IMR-90 (cell line): Measurements from ENCODE around the gene DEFB121. TPM values are rescaled to one million over a fixed set of nuclear protein-coding genes. Genes with fewer than 3 reads are reported as not detected.

Experiments
- ATAC-seq: fragments of 200-7000 bp; cut with Tn5 transposase; 2 replicates; pipeline ENCODE4 v1.9.1; 2020; ENCODE audit warnings: low read depth, mild to moderate bottlenecking, moderate library complexity
- Bru-seq: library from RNA; stranded (reverse); fragments of 400-500 nt; gene quantifications from one replicate; lab custom pipeline; 2021; lab: Mats Ljungman, UMichigan
- BruChase-seq, 2 experiments: library from RNA; stranded (reverse); fragments of 400-500 nt; gene quantifications; one replicate each; lab custom pipeline; 2021; lab: Mats Ljungman, UMichigan
- BruUV-seq: library from RNA; stranded (reverse); fragments of 400-500 nt; replicated peaks from 2 replicates; lab custom pipeline; 2021; lab: Mats Ljungman, UMichigan
- CTCF ChIA-PET: fragments of 300-600 bp; formaldehyde crosslinking; extraction: SDS; loops from one replicate; lab custom pipeline; 2021; ENCODE audit warnings: antibody characterized with exemption; lab: Yijun Ruan, JAX
- POLR2A ChIA-PET: fragments of 300-600 bp; sonication (Branson Sonifier 250); formaldehyde crosslinking; loops from one replicate; lab custom pipeline; 2022; ENCODE audit warnings: antibody characterized with exemption; ENCODE audit not compliant: unreplicated experiment; lab: Charles Lee
- DNase-seq: peaks from one replicate; pipeline ENCODE4 v3.0.0; 2013
- H2AFZ ChIP-seq: replicated peaks from 2 replicates; pipeline ENCODE3; 2013; ENCODE audit warnings: low read length, mild to moderate bottlenecking; ENCODE audit not compliant: poor library complexity
- H2AK5ac ChIP-seq: 2 replicates; pipeline ENCODE4 v1.6.1; 2013; ENCODE audit warnings: low read depth, low read length, inconsistent platforms
- H2AK9ac ChIP-seq: replicated peaks from 2 replicates; pipeline ENCODE3; 2013; ENCODE audit warnings: mild to moderate bottlenecking, low read depth, low read length, moderate library complexity; ENCODE audit not compliant: poor library complexity
- H2BK120ac ChIP-seq: 2 replicates; pipeline ENCODE4 v1.6.1; 2013; ENCODE audit warnings: low read depth, low read length, inconsistent platforms
- H2BK15ac ChIP-seq: 3 replicates; pipeline ENCODE4 v1.6.1; 2013; ENCODE audit warnings: low read depth, low read length, inconsistent platforms
- H2BK20ac ChIP-seq: 2 replicates; pipeline ENCODE4 v1.6.1; 2013; ENCODE audit warnings: low read depth, mild to moderate bottlenecking, inconsistent platforms, low read length, moderate library complexity
- H2BK5ac ChIP-seq: 2 replicates; pipeline ENCODE4 v1.6.1; 2013; ENCODE audit warnings: mild to moderate bottlenecking, low read depth, low read length, inconsistent platforms; ENCODE audit not compliant: poor library complexity, severe bottlenecking
- H3K14ac ChIP-seq: replicated peaks from 2 replicates; pipeline ENCODE4 v1.6.1; 2013; ENCODE audit warnings: low read depth, low read length, inconsistent platforms
- H3K18ac ChIP-seq: 2 replicates; pipeline ENCODE4 v1.6.1; 2013; ENCODE audit warnings: low read depth, low read length, control low read depth
- H3K23ac ChIP-seq: 2 replicates; pipeline ENCODE4 v1.6.1; 2013; ENCODE audit warnings: low read depth, low read length, inconsistent platforms
- H3K27ac ChIP-seq: 2 replicates; pipeline ENCODE4 v1.5.1; 2013; ENCODE audit warnings: mild to moderate bottlenecking, control low read depth, low read length; ENCODE audit not compliant: insufficient read depth
- H3K27me3 ChIP-seq: 2 replicates; pipeline ENCODE4 v1.6.1; 2013; ENCODE audit warnings: low read length; ENCODE audit not compliant: control insufficient read depth, insufficient read depth
- H3K36me3 ChIP-seq: 2 replicates; pipeline ENCODE4 v1.6.1; 2013; ENCODE audit warnings: low read length, mixed read lengths; ENCODE audit not compliant: control insufficient read depth, insufficient read depth
- H3K4ac ChIP-seq: 2 replicates; pipeline ENCODE4 v1.6.1; 2013; ENCODE audit warnings: low read depth, low read length, inconsistent platforms
- H3K4me1 ChIP-seq: 2 replicates; pipeline ENCODE4 v1.6.1; 2013; ENCODE audit warnings: low read length, mixed read lengths; ENCODE audit not compliant: control insufficient read depth, insufficient read depth
- H3K4me2 ChIP-seq: 2 replicates; pipeline ENCODE4 v1.6.1; 2013; ENCODE audit warnings: low read depth, mild to moderate bottlenecking, control low read depth, low read length, moderate library complexity
- H3K4me3 ChIP-seq: 2 replicates; pipeline ENCODE4 v1.5.1; 2013; ENCODE audit warnings: low read depth, mild to moderate bottlenecking, control low read depth, low read length, moderate library complexity; ENCODE audit not compliant: insufficient read depth
- H3K56ac ChIP-seq: 2 replicates; pipeline ENCODE4 v1.6.1; 2013; ENCODE audit warnings: low read length, inconsistent platforms; ENCODE audit not compliant: insufficient read depth; ENCODE audit errors: extremely low read depth
- H3K79me1 ChIP-seq, 2 experiments: 2 replicates each; pipeline ENCODE4 v1.6.1; 2013; ENCODE audit warnings: low read length in 2 of 2, inconsistent platforms in 1 of 2, low read depth in 1 of 2
- H3K9ac ChIP-seq: 2 replicates; pipeline ENCODE4 v1.6.1; 2013; ENCODE audit warnings: low read depth, low read length, control low read depth
- H3K9me1 ChIP-seq: 2 replicates; pipeline ENCODE4 v1.6.1; 2013; ENCODE audit warnings: low read length, inconsistent platforms; ENCODE audit not compliant: insufficient read depth
- H3K9me3 ChIP-seq: 2 replicates; pipeline ENCODE4 v1.6.1; 2013; ENCODE audit warnings: low read length; ENCODE audit not compliant: control insufficient read depth, insufficient read depth
- H4K20me1 ChIP-seq: 2 replicates; pipeline ENCODE4 v1.6.1; 2013; ENCODE audit warnings: low read length, inconsistent platforms; ENCODE audit not compliant: insufficient read depth
- H4K5ac ChIP-seq: 2 replicates; pipeline ENCODE4 v1.6.1; 2013; ENCODE audit warnings: mild to moderate bottlenecking, low read depth, low read length, control low read depth
- H4K8ac ChIP-seq, 2 experiments: 2 replicates each; pipeline ENCODE4 v1.6.1; 2013; ENCODE audit warnings: low read depth in 2 of 2, low read length in 2 of 2, control low read depth in 1 of 2, inconsistent platforms in 1 of 2
- H4K91ac ChIP-seq: 2 replicates; pipeline ENCODE4 v1.6.1; 2013; ENCODE audit warnings: low read depth, low read length, inconsistent platforms; ENCODE audit not compliant: insufficient read depth
- BHLHE40 ChIP-seq: fragments of 150-350 bp; IDR thresholded peaks from 2 replicates; pipeline ENCODE4 v1.6.1; 2016; ENCODE audit warnings: mild to moderate bottlenecking, low read depth, low read length
- CEBPB ChIP-seq: IDR thresholded peaks from 2 replicates; pipeline ENCODE4 v1.6.1; 2012; ENCODE audit warnings: low read depth, low read length, improper control_type of control experiment
- CHD1 ChIP-seq: IDR thresholded peaks from 2 replicates; pipeline ENCODE4 v1.6.1; 2012; ENCODE audit warnings: low read depth, low read length, improper control_type of control experiment
- CTCF ChIP-seq: conservative IDR thresholded peaks from 2 replicates; pipeline ENCODE4 v1.5.1; 2012; ENCODE audit warnings: mild to moderate bottlenecking, low read depth, low read length, improper control_type of control experiment
- ELK1 ChIP-seq: fragments of 150-350 bp; IDR thresholded peaks from 2 replicates; pipeline ENCODE4 v1.6.1; 2016; ENCODE audit warnings: low read depth, mild to moderate bottlenecking, low read length, moderate library complexity, borderline replicate concordance
- FOS ChIP-seq: fragments of 150-350 bp; IDR thresholded peaks from 2 replicates; pipeline ENCODE4 v1.6.1; 2016; ENCODE audit warnings: low read depth, low read length
- MAFK ChIP-seq: IDR thresholded peaks from 2 replicates; pipeline ENCODE4 v1.6.1; 2012; ENCODE audit warnings: low read depth, low read length, improper control_type of control experiment
- MAZ ChIP-seq: IDR thresholded peaks from 2 replicates; pipeline ENCODE4 v1.6.1; 2012; ENCODE audit warnings: low read depth, mild to moderate bottlenecking, low read length, improper control_type of control experiment, moderate library complexity, borderline replicate concordance
- MXI1 ChIP-seq: IDR thresholded peaks from 2 replicates; pipeline ENCODE4 v1.6.1; 2012; ENCODE audit warnings: low read depth, mild to moderate bottlenecking, low read length, moderate library complexity, borderline replicate concordance
- NFE2L2 ChIP-seq: fragments of 150-350 bp; IDR thresholded peaks from 2 replicates; pipeline ENCODE4 v1.6.1; 2016; ENCODE audit warnings: low read depth, mild to moderate bottlenecking, low read length
- POLR2A ChIP-seq: IDR thresholded peaks from 2 replicates; pipeline ENCODE4 v1.6.1; 2012; ENCODE audit warnings: mild to moderate bottlenecking, low read depth, low read length
- RAD21 ChIP-seq: IDR thresholded peaks from 2 replicates; pipeline ENCODE4 v1.6.1; 2012; ENCODE audit warnings: low read length, improper control_type of control experiment
- RCOR1 ChIP-seq: IDR thresholded peaks from 2 replicates; pipeline ENCODE4 v1.6.1; 2012; ENCODE audit warnings: mild to moderate bottlenecking, low read length, improper control_type of control experiment; ENCODE audit not compliant: insufficient replicate concordance
- RFX5 ChIP-seq: IDR thresholded peaks from 2 replicates; pipeline ENCODE4 v1.8.0; 2012; ENCODE audit warnings: low read depth, mild to moderate bottlenecking, low read length, moderate library complexity
- SMC3 ChIP-seq: fragments of 150-350 bp; IDR thresholded peaks from 2 replicates; pipeline ENCODE4 v1.6.1; 2016; ENCODE audit warnings: low read depth, mild to moderate bottlenecking, antibody characterized with exemption, low read length, moderate library complexity
- USF2 ChIP-seq: fragments of 150-350 bp; IDR thresholded peaks from 2 replicates; pipeline ENCODE4 v1.6.1; 2017; ENCODE audit warnings: mild to moderate bottlenecking, antibody characterized with exemption, low read length, low read depth
- WGBS, 2 experiments: methylation state at CpG; one replicate each; pipeline versions ENCODE4 v1.1.5 to v1.1.7; 2013; ENCODE audit warnings: missing lambda C conversion rate in 2 of 2; ENCODE audit not compliant: insufficient read length in 1 of 2; ENCODE audit errors: extremely low coverage in 2 of 2; 5-methylcytosine and 5-hydroxymethylcytosine counted together
- dilution Hi-C: fragments of 300-500 bp; cut with HindIII; formaldehyde crosslinking; loops from one replicate; pipeline ENCODE4 v1.14.3; 2018; ENCODE audit warnings: low sequenced_read_pairs; ENCODE audit not compliant: unreplicated experiment
- in situ Hi-C: fragments of 300-500 bp; cut with MboI; formaldehyde crosslinking; loops from 3 replicates; pipeline ENCODE4 v1.14.3; 2019; ENCODE audit warnings: low sequenced_read_pairs, inconsistent platforms, mixed read lengths
- intact Hi-C: fragments of 100-400 bp; cut with micrococcal nuclease; formaldehyde crosslinking; loops from 2 replicates; pipeline ENCODE4 v1.10.0; 2022
- long read RNA-seq: library from polyadenylated mRNA; unstranded; transcript quantifications from one replicate; pipeline ENCODE4 v2.0.0, GENCODE V29; 2021; ENCODE audit not compliant: unreplicated experiment
- polyA plus RNA-seq, 3 experiments: library from polyadenylated mRNA; depleted of rRNA; stranded (reverse); fragments of >200 nt; gene quantifications; 2 replicates each; pipeline ENCODE4 v1.2.3, GENCODE V29; 2012; ENCODE audit warnings: low replicate concordance in 1 of 3
- total RNA-seq: library from RNA; depleted of rRNA; stranded (reverse); fragments of >200 nt; gene quantifications from 2 replicates; pipeline ENCODE4 v1.2.3, GENCODE V29; 2012; rRNA removed

Gene DEFB121
- total RNA-seq (not detected in 2 replicates), polyA plus RNA-seq (2012; rRNA removed) (not detected in 2 replicates), Bru-seq, nascent RNA (not detected), BruChase-seq, experiment 1, labeled RNA remaining after a 6-hour chase (not detected), BruChase-seq, experiment 2, labeled RNA remaining after a 2-hour chase (not detected)
- polyA plus RNA-seq (2012; cell fraction: cytosol; rRNA removed): not detected in 2 replicates
- polyA plus RNA-seq (2012; cell fraction: nucleus; rRNA removed; ENCODE audit: low replicate concordance): not detected in 2 replicates
- long read RNA-seq: 0 reads

- Histone ChIP-seq H2BK20ac (no peak within 1 kb of the TSS), H3K23ac (no peak within 1 kb of the TSS), H2BK120ac (no peak within 1 kb of the TSS), H3K14ac (no peak within 1 kb of the TSS), H3K79me1 (no peaks in the 10 kb centered on the region), H3K4ac (no peak within 1 kb of the TSS), H2AK9ac (no peak within 1 kb of the TSS), H3K9me1 (no peaks in the 10 kb centered on the region), H4K5ac (no peak within 1 kb of the TSS), H2BK15ac (no peak within 1 kb of the TSS), H4K8ac (no peak within 1 kb of the TSS), H3K27ac (no peak within 1 kb of the TSS), H3K9ac (no peak within 1 kb of the TSS), H3K4me3 (no peak within 1 kb of the TSS), H3K18ac (no peak within 1 kb of the TSS), H3K9me3 (no peaks in the 10 kb centered on the region), H3K27me3 (no peaks in the 10 kb centered on the region), H2AK5ac (no peak within 1 kb of the TSS), H3K56ac (no peak within 1 kb of the TSS), H3K4me1 (no peaks in the 10 kb centered on the region), H2BK5ac (no peak within 1 kb of the TSS), H3K36me3 (no peaks in the 10 kb centered on the region), H2AFZ (peak within 1 kb of the TSS; percentile 32), H4K91ac (no peak within 1 kb of the TSS), H4K20me1 (no peaks in the 10 kb centered on the region), H3K4me2 (no peak within 1 kb of the TSS)
- 0% methylated on average over 1 of the region's 3 CpGs; no CpG with 5 or more reads in 1 of the 2 experiments for WGBS, 2 experiments
- ChIA-PET POLR2A (no interaction called here), CTCF (no interaction called here)
- in situ Hi-C loops: no loop called here
- dilution Hi-C loops: no loop called here
- ATAC-seq (no peak), DNase-seq (no peak)
- no peak for TF ChIP-seq FOS
- no peak for TF ChIP-seq MAFK
- no peak for TF ChIP-seq USF2
- no peak for TF ChIP-seq MXI1
- TF ChIP-seq NFE2L2: no peak
- TF ChIP-seq BHLHE40: no peak
- no peak for TF ChIP-seq CHD1
- no peak for TF ChIP-seq SMC3
- TF ChIP-seq RCOR1: no peak
- TF ChIP-seq MAZ: no peak
- TF ChIP-seq RFX5: no peak
- no peak for TF ChIP-seq POLR2A
- no peak for TF ChIP-seq CTCF
- TF ChIP-seq CEBPB: no peak
- TF ChIP-seq RAD21: no peak
- no peak for TF ChIP-seq ELK1
- BruUV-seq: no TSS peak
- intact Hi-C loops: no loop called here
Observed at GRCh38 chr20:31406115-31406514, at the start of gene DEFB121. DEFB121 (minus strand) TSS chr20:31406215; CDS start chr20:31406152, 63 bp downstream.
